GM06990 (cell line): ENCODE measurements around the gene KCMF1.

Experiments
- DNase-seq: peaks from one replicate; pipeline ENCODE4 v3.0.0-alpha.2; 2011; ENCODE audit not compliant: insufficient read length; ENCODE audit errors: extremely low read depth
- H3K27me3 ChIP-seq: replicated peaks from 2 replicates; pipeline ENCODE4 v1.6.0; 2011; ENCODE audit warnings: low read length; ENCODE audit not compliant: control insufficient read depth, insufficient read depth
- H3K36me3 ChIP-seq: 2 replicates; pipeline ENCODE4 v1.5.1; 2011; ENCODE audit warnings: low read length; ENCODE audit not compliant: control insufficient read depth, insufficient read depth
- H3K4me3 ChIP-seq: replicated peaks from 2 replicates; pipeline ENCODE4 v1.5.1; 2011; ENCODE audit warnings: low read depth, mild to moderate bottlenecking, control low read depth, low read length
- TF ChIP-seq, protein P1 (sequence below): IDR thresholded peaks from 2 replicates; pipeline ENCODE4 v1.5.1; 2011; ENCODE audit warnings: low read length, control low read depth, mild to moderate bottlenecking, inconsistent platforms; ENCODE audit not compliant: insufficient read depth, poor library complexity, severe bottlenecking

Gene KCMF1

DNA sequence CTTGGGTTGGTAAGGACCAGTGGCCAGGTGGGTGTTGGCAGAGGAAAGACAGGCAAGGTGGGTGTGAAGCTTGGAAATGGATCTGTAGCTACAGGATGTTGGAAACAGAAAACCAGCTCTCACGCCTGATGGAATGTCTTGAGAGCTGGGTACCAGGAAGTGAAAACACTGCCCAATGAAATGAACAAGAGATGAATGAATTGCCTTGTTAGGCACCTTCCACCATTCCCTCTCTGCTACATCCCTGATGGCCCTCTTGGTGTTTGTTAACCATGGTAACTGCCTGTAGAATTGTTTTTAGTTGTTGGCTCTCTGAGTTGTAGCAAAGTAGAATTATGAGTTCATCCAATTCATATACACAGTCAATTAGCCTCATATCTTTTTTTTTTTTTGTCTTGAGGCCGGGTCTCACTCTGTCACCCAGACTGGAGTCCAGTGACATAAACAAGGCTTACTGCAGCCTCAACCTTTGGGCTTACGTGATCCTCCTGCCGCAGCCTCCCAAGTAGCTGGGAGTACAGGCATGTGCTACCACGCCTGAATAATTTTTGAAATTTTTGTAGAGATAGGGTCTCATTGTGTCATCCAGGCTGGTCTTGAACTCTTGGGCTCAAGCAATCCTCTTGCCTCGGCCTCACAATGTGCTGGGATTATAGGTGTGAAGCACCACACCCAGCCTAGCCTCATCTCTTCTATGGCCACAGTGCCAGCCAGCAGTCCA is 9.5 kb downstream of the KCMF1 start:
- TF ChIP-seq, protein P1, sequence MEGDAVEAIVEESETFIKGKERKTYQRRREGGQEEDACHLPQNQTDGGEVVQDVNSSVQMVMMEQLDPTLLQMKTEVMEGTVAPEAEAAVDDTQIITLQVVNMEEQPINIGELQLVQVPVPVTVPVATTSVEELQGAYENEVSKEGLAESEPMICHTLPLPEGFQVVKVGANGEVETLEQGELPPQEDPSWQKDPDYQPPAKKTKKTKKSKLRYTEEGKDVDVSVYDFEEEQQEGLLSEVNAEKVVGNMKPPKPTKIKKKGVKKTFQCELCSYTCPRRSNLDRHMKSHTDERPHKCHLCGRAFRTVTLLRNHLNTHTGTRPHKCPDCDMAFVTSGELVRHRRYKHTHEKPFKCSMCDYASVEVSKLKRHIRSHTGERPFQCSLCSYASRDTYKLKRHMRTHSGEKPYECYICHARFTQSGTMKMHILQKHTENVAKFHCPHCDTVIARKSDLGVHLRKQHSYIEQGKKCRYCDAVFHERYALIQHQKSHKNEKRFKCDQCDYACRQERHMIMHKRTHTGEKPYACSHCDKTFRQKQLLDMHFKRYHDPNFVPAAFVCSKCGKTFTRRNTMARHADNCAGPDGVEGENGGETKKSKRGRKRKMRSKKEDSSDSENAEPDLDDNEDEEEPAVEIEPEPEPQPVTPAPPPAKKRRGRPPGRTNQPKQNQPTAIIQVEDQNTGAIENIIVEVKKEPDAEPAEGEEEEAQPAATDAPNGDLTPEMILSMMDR = no peak

DNA sequence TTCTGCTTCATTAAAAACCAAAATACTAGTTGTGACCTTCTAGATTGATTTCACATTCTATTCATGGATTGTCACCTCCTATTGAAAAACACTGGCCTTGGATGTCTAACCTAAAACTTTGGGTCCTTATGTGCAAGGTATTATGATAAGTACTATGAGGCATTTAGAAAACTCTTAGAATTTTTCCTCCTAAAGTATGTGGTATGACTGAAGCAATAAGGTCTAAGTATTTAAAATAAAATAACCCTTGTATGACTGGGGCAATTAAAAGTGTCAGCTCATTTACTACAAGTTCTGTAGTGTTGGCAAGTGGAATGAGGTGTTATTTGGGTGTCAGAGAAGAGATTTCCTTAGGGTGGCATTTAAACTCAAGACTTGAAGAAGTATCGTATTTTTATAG is 15.1 kb downstream of the KCMF1 start:
- no peak for DNase-seq
- H3K27me3 ChIP-seq = no peaks in the 10 kb centered on the region
- TF ChIP-seq, protein P1 = no peak
- no peaks in the 10 kb centered on the region; the same call in 1 of the 2 replicates for H3K36me3 ChIP-seq
- no peak overlapping the region for H3K4me3 ChIP-seq

More for the DNA sequence above, 9.5 kb downstream of the KCMF1 start:
- H3K36me3 ChIP-seq = no peaks in the 10 kb centered on the region
- no peak overlapping the region for H3K4me3 ChIP-seq
- no peaks in the 10 kb centered on the region for H3K27me3 ChIP-seq
- DNase-seq = no peak

DNA sequence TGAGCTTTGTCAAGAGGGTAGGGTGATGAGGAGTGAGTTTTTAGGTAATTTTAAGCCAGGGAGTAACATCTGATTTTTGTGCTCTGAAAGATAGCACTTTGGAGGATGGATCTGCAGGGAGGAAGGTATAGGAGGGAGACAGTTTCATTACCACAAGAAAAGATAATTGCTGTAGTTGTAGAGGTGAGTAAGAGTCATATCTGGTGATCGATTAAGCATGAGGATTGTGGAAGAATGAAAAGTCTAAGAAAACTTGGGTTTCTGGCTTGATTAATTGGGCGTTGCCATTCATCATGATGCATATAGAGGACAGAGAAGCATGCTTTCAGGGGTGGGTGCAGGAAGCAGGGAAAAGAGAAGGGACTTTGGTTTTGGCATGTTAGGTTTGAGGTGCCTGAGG is 18.5 kb downstream of the KCMF1 start:
- H3K36me3 ChIP-seq = no peaks in the 10 kb centered on the region; the same call in 1 of the 2 replicates
- H3K4me3 ChIP-seq = no peak overlapping the region
- DNase-seq = no peak
- H3K27me3 ChIP-seq = no peaks in the 10 kb centered on the region
- TF ChIP-seq, protein P1 = no peak

DNA sequence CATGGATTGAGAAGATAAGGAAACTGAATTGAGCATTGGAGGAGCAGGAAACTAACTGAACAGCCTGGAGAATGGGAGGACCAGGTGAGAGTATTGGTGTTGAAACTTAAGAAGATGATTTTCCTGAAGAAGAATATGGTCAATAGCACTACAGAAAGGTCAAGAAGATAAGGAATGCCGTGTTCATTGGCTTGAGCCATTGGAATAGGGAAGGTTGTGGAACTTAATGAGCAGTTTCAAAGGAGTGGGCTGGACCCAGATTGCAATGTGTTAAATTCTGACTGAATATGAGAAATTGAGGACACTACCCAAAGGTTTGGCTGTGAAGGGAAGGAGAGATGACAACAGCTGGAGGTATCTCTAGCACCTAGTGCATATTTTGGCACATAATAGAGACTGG is 19.0 kb downstream of the KCMF1 start:
- Histone ChIP-seq H3K36me3 (no peaks in the 10 kb centered on the region; the same call in 1 of the 2 replicates), H3K4me3 (no peak overlapping the region), H3K27me3 (no peaks in the 10 kb centered on the region)
- TF ChIP-seq, protein P1 = no peak
- no peak for DNase-seq

DNA sequence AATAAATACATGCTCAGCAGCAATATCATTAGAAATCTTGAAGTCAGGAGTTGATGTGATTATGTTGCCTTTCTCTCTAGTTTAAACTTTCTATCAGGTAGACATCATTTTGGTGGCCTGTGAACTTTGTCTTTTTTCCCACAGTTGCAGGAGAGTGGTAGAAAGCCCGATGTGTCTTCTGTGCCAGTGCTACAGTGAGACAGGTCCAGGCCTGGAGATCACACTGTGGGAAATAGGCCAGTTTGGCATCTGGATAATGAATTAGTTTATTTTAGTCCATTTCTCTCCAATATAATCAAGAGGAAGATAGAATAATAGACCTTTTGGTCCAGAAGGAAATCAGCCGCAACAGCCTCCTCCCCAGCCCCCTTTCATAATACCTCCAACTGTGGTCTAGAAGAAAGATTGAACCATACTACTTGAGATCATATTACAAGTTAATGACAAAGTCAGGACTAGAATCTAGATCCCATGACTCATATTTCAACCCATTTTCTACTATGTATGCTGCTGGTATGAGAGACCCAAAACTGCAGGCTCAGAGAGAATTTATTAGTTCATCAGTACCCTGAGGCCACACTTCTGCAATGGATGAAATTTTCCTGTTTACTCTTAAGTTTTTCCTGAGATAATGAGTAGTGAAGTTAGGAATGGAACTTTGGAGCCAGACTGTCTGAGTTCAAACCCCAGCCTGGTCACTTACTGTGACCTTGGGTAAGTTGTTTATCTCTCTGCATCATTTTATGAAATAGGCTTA is 20.6 kb downstream of the KCMF1 start:
- TF ChIP-seq, protein P1 = no peak
- DNase-seq = no peak
- no peak overlapping the region for H3K4me3 ChIP-seq
- no peaks in the 10 kb centered on the region for H3K27me3 ChIP-seq
- H3K36me3 ChIP-seq = no peaks in the 10 kb centered on the region; the same call in 1 of the 2 replicates
